ENCODE measurements around the gene MYL12B. TPM values are rescaled to one million over a fixed set of nuclear protein-coding genes. Genes with fewer than 3 reads are reported as not detected.
A peak's percentile ranks its signal among the peaks of the same experiment; 100 is the strongest.
"Not testable (repeated sequence)": the region's sequence is repeated elsewhere in the genome, so short reads cannot be mapped to it uniquely, and the experiment has no call there.

Gene MYL12B
- total and polyA plus RNA-seq, 2 experiments from 2014 or later = 519 to 721 TPM

- WGBS (ENCODE audit: low lambda C conversion rate, missing lambda C conversion rate) = 55% methylated on average over 2 of the region's 2 CpGs
- Histone ChIP-seq H3K27me3 (no peaks in the 10 kb centered on the region), H3K27ac (peak overlapping the region; percentile 83), H3K36me3 (replicated peaks; ENCODE audit: insufficient read depth, low read depth) (no peaks in the 10 kb centered on the region), H3K79me2 (no peaks in the 10 kb centered on the region), H4K20me1 (ENCODE audit: insufficient read depth, poor library complexity, severe bottlenecking) (no peaks in the 10 kb centered on the region), H3K4me2 (peak overlapping the region; percentile 11), H2AFZ (peak overlapping the region; percentile 32), H3K9me2 (replicated peaks; ENCODE audit: insufficient read depth) (no peaks in the 10 kb centered on the region), H3K4me3 (no peak overlapping the region), H3K4me1 (ENCODE audit: insufficient read depth) (peaks cover 32% of the 10 kb centered on the region), H3K9me3 (ENCODE audit: low read depth) (no peaks in the 10 kb centered on the region)
- DNase-seq (ENCODE audit: low spot score) = no peak
- no peak for TF ChIP-seq EZH2 (IDR thresholded peaks at IDR 0.05; ENCODE audit: borderline replicate concordance)
- TF ChIP-seq EZH2phosphoT487 (IDR thresholded peaks at IDR 0.05; ENCODE audit: low read depth, severe bottlenecking, unreplicated experiment) = no peak
- TF ChIP-seq, protein P1, sequence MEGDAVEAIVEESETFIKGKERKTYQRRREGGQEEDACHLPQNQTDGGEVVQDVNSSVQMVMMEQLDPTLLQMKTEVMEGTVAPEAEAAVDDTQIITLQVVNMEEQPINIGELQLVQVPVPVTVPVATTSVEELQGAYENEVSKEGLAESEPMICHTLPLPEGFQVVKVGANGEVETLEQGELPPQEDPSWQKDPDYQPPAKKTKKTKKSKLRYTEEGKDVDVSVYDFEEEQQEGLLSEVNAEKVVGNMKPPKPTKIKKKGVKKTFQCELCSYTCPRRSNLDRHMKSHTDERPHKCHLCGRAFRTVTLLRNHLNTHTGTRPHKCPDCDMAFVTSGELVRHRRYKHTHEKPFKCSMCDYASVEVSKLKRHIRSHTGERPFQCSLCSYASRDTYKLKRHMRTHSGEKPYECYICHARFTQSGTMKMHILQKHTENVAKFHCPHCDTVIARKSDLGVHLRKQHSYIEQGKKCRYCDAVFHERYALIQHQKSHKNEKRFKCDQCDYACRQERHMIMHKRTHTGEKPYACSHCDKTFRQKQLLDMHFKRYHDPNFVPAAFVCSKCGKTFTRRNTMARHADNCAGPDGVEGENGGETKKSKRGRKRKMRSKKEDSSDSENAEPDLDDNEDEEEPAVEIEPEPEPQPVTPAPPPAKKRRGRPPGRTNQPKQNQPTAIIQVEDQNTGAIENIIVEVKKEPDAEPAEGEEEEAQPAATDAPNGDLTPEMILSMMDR (IDR thresholded peaks at IDR 0.05; ENCODE audit: poor library complexity) = no peak
These were observed 43.1 kb upstream of the MYL12B start for GRCh38 chr18:3218819-3219218.

GRCh38 chr18:3219241-3219630, 42.7 kb upstream of the MYL12B start:
- WGBS (ENCODE audit: low lambda C conversion rate, missing lambda C conversion rate) = 81% methylated on average over 8 of the region's 8 CpGs
- Histone ChIP-seq H2AFZ (peak overlapping the region; percentile 32), H3K9me3 (ENCODE audit: low read depth) (no peaks in the 10 kb centered on the region), H3K27me3 (no peaks in the 10 kb centered on the region), H3K4me2 (peak overlapping the region; percentile 11), H3K4me1 (ENCODE audit: insufficient read depth) (peaks cover 30% of the 10 kb centered on the region), H4K20me1 (ENCODE audit: insufficient read depth, poor library complexity, severe bottlenecking) (no peaks in the 10 kb centered on the region), H3K4me3 (no peak overlapping the region), H3K79me2 (no peaks in the 10 kb centered on the region), H3K9me2 (replicated peaks; ENCODE audit: insufficient read depth) (no peaks in the 10 kb centered on the region), H3K27ac (peak overlapping the region; percentile 83), H3K36me3 (replicated peaks; ENCODE audit: insufficient read depth, low read depth) (no peaks in the 10 kb centered on the region)
- no peak for TF ChIP-seq EZH2phosphoT487 (IDR thresholded peaks at IDR 0.05; ENCODE audit: low read depth, severe bottlenecking, unreplicated experiment)
- TF ChIP-seq EZH2 (IDR thresholded peaks at IDR 0.05; ENCODE audit: borderline replicate concordance) = no peak
- TF ChIP-seq, protein P1 (IDR thresholded peaks at IDR 0.05; ENCODE audit: poor library complexity) = no peak
- no peak for DNase-seq (ENCODE audit: low spot score)

- H3K4me3 ChIP-seq = no peak within 1 kb of the TSS
- DNase-seq (ENCODE audit: low spot score) = no peak
- H3K9me2 ChIP-seq (replicated peaks; ENCODE audit: insufficient read depth) = no peaks in the 10 kb centered on the region
- no peaks in the 10 kb centered on the region for H3K9me3 ChIP-seq (ENCODE audit: low read depth)
- WGBS (ENCODE audit: low lambda C conversion rate, missing lambda C conversion rate) = 73% methylated on average over 9 of the region's 9 CpGs
- no peaks in the 10 kb centered on the region for H3K36me3 ChIP-seq (replicated peaks; ENCODE audit: insufficient read depth, low read depth)
- TF ChIP-seq, protein P1 (IDR thresholded peaks at IDR 0.05; ENCODE audit: poor library complexity) = no peak
- TF ChIP-seq EZH2 (IDR thresholded peaks at IDR 0.05; ENCODE audit: borderline replicate concordance) (no peak), EZH2phosphoT487 (IDR thresholded peaks at IDR 0.05; ENCODE audit: low read depth, severe bottlenecking, unreplicated experiment) (no peak)
- H4K20me1 ChIP-seq (ENCODE audit: insufficient read depth, poor library complexity, severe bottlenecking) = no peaks in the 10 kb centered on the region
- H2AFZ ChIP-seq = peak within 1 kb of the TSS; percentile 32
- no peaks in the 10 kb centered on the region for H3K79me2 ChIP-seq
- H3K4me1 ChIP-seq (ENCODE audit: insufficient read depth) = peaks cover 30% of the 10 kb centered on the region
- no peaks in the 10 kb centered on the region for H3K27me3 ChIP-seq
- peak within 1 kb of the TSS; percentile 11 for H3K4me2 ChIP-seq
- H3K27ac ChIP-seq = peak within 1 kb of the TSS; percentile 83
These were observed 42.1 kb upstream of the MYL12B start, which contains the start of gene MYOM1 for GRCh38 chr18:3219631-3220335. Gene MYOM1, minus strand, starts transcription at chr18:3219968. Its CDS starts 4,745 bp downstream, at chr18:3215223.

DNA sequence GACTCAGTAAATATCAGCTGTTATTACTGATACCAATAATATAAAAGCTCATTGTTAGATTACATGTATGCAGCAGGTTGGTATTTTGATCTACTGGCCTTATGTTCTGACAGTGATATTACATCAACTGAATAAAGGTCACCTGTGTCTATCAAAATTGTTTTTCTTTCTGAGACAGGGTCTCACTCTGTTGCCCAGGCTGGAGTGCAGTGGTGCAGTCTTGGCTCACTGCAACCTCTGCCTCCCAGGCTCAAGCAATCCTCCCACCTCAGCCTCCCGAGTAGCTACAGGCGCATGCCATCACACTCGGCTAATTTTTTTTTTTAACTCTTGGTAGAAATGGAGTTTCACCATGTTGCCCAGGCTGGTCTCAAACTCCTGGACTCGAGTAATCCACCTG, 41.1 kb upstream of the MYL12B start:
- not testable (repeated sequence) for H3K36me3 ChIP-seq (replicated peaks; ENCODE audit: insufficient read depth, low read depth); H4K20me1 ChIP-seq (ENCODE audit: insufficient read depth, poor library complexity, severe bottlenecking); H3K79me2 ChIP-seq; H3K27me3 ChIP-seq; H3K4me3 ChIP-seq; H3K27ac ChIP-seq; H3K9me2 ChIP-seq (replicated peaks; ENCODE audit: insufficient read depth); H3K4me2 ChIP-seq; DNase-seq (ENCODE audit: low spot score); H2AFZ ChIP-seq; H3K9me3 ChIP-seq (ENCODE audit: low read depth)
- peaks cover 37% of the 10 kb centered on the region for H3K4me1 ChIP-seq (ENCODE audit: insufficient read depth)
- WGBS (ENCODE audit: low lambda C conversion rate, missing lambda C conversion rate) = 97% methylated on average over 4 of the region's 4 CpGs
